ENCODE data around the gene ENTR1.

DNA sequence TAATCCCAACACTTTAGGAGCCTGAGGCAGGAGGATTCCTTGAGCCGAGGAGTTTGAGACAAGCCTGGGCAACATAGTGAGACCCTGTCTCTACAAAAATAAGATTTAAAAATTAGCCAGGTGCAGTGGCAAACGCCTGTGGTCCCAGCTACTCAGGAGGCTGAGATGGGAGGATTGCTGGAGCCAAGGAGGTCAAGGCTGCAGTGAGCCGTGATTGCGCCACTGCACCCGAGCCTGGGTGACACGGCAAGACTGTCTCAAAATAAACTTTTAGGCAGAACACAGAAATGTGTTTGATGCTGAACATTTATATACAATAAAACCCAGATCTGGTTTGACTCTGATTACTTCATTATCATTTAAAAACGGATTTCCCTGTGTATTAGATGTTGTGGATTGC lies 4.9 kb downstream of the ENTR1 start:
- TF ChIP-seq POLR2AphosphoS5 (IDR thresholded peaks at IDR 0.05) (no peak), CTCF (IDR thresholded peaks at IDR 0.05) (no peak), POLR2A (IDR thresholded peaks at IDR 0.05) (no peak), EP300 (IDR thresholded peaks at IDR 0.05) (no peak)
